Ectodermal cell (in vitro differentiated cells): ENCODE results near the gene MTNR1B. TPM values are rescaled to one million over a fixed set of nuclear protein-coding genes. Genes with fewer than 3 reads are reported as not detected.

Source experiments
- H3K27ac ChIP-seq: 2 replicates; pipeline ENCODE4 v1.7.0; 2013; ENCODE audit warnings: mild to moderate bottlenecking, low read depth, low read length; ENCODE audit not compliant: insufficient read depth, poor library complexity, severe bottlenecking
- H3K27me3 ChIP-seq: 2 replicates; pipeline ENCODE4 v1.7.0; 2013; ENCODE audit warnings: mild to moderate bottlenecking, low read length; ENCODE audit not compliant: insufficient read depth, control insufficient read depth, poor library complexity, severe bottlenecking
- H3K36me3 ChIP-seq: one replicate; pipeline ENCODE4 v1.7.0; 2013; ENCODE audit warnings: low read length; ENCODE audit not compliant: control insufficient read depth, insufficient read depth
- H3K4me1 ChIP-seq: one replicate; pipeline ENCODE4 v1.7.0; 2013; ENCODE audit warnings: low read length; ENCODE audit not compliant: control insufficient read depth, insufficient read depth
- H3K4me3 ChIP-seq: 2 replicates; pipeline ENCODE4 v1.7.0; 2013; ENCODE audit warnings: low read depth, low read length, control low read depth; ENCODE audit not compliant: insufficient read depth
- H3K9me3 ChIP-seq: 2 replicates; pipeline ENCODE4 v1.7.0; 2013; ENCODE audit warnings: mild to moderate bottlenecking, low read length, moderate library complexity; ENCODE audit not compliant: control insufficient read depth
- WGBS, 2 experiments: methylation state at CpG; one replicate each; pipeline ENCODE4 v1.1.7; 2013; ENCODE audit warnings: missing lambda C conversion rate in 2 of 2; 5-methylcytosine and 5-hydroxymethylcytosine counted together
- polyA plus RNA-seq, 4 experiments: library from polyadenylated mRNA; stranded (reverse); fragments of 50-300 nt; gene quantifications; one replicate each; pipeline ENCODE4 v1.2.3, GENCODE V29; 2013

The MTNR1B gene
- polyA plus RNA-seq (2013, experiment 1 of 4): not detected
- not detected for polyA plus RNA-seq (2013, experiment 2 of 4)
- polyA plus RNA-seq (2013, experiment 3 of 4): not detected
- not detected for polyA plus RNA-seq (2013, experiment 4 of 4)

- peak within 1 kb of the TSS; percentile 31 for H3K4me3 ChIP-seq
- 40 to 42% methylated on average over 58 of the region's 58 CpGs for WGBS, 2 experiments
- H3K9me3 ChIP-seq: no peaks in the 10 kb centered on the region
- H3K4me1 ChIP-seq: no peaks in the 10 kb centered on the region
- H3K27ac ChIP-seq: no peak within 1 kb of the TSS
- H3K36me3 ChIP-seq: no peaks in the 10 kb centered on the region
- H3K27me3 ChIP-seq: peaks cover 29% of the 10 kb centered on the region
Measured at GRCh38 chr11:92969634-92970347, at the start of gene MTNR1B. MTNR1B (plus strand) TSS chr11:92969651; CDS start chr11:92969726, 75 bp downstream.

GRCh38 chr11:92920331-92920730, 49.1 kb upstream of the MTNR1B start:
- no peaks in the 10 kb centered on the region for H3K4me1 ChIP-seq
- H3K36me3 ChIP-seq: no peaks in the 10 kb centered on the region
- no peak overlapping the region for H3K27ac ChIP-seq
- no peaks in the 10 kb centered on the region for H3K27me3 ChIP-seq
- no peaks in the 10 kb centered on the region for H3K9me3 ChIP-seq
- WGBS, 2 experiments: 94 to 95% methylated on average over 2 of the region's 2 CpGs
- H3K4me3 ChIP-seq: no peak overlapping the region

DNA sequence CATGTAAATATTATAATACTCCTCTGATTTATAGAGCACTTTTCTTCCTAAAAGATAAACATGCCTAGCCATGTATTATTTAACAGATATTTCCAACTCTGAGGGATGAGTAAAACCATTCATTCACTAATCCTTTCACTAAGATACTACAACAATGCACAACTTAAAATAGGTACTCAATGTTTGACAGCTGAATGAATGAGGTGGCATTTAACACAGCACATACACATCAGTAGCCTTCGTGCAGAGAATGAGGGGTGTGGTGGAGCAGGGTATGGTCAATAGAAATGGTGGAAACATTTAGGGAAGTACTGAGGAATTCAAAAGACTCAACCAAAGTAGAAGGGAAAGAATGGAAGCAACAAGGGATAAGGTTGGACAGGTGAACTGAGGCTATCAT, 46.7 kb upstream of the MTNR1B start:
- 73 to 100% methylated on average over 1 of the region's 1 CpG for WGBS, 2 experiments
- Histone ChIP-seq H3K27ac (no peak overlapping the region), H3K4me1 (no peaks in the 10 kb centered on the region), H3K27me3 (no peaks in the 10 kb centered on the region), H3K36me3 (no peaks in the 10 kb centered on the region), H3K4me3 (no peak overlapping the region), H3K9me3 (peaks cover 2% of the 10 kb centered on the region)

- 93 to 94% methylated on average over 3 of the region's 3 CpGs for WGBS, 2 experiments
- Histone ChIP-seq H3K4me3 (no peak overlapping the region), H3K27me3 (no peaks in the 10 kb centered on the region), H3K36me3 (no peaks in the 10 kb centered on the region), H3K27ac (no peak overlapping the region), H3K9me3 (peaks cover 2% of the 10 kb centered on the region), H3K4me1 (no peaks in the 10 kb centered on the region)
Measured at GRCh38 chr11:92929246-92929645, 40.2 kb upstream of the MTNR1B start.

GRCh38 chr11:92929653-92930052, 39.8 kb upstream of the MTNR1B start:
- H3K36me3 ChIP-seq: no peaks in the 10 kb centered on the region
- no peak overlapping the region for H3K4me3 ChIP-seq
- H3K4me1 ChIP-seq: no peaks in the 10 kb centered on the region
- WGBS, 2 experiments: 85 to 94% methylated on average over 11 of the region's 11 CpGs
- H3K27me3 ChIP-seq: no peaks in the 10 kb centered on the region
- H3K9me3 ChIP-seq: peaks cover 2% of the 10 kb centered on the region
- H3K27ac ChIP-seq: no peak overlapping the region

DNA sequence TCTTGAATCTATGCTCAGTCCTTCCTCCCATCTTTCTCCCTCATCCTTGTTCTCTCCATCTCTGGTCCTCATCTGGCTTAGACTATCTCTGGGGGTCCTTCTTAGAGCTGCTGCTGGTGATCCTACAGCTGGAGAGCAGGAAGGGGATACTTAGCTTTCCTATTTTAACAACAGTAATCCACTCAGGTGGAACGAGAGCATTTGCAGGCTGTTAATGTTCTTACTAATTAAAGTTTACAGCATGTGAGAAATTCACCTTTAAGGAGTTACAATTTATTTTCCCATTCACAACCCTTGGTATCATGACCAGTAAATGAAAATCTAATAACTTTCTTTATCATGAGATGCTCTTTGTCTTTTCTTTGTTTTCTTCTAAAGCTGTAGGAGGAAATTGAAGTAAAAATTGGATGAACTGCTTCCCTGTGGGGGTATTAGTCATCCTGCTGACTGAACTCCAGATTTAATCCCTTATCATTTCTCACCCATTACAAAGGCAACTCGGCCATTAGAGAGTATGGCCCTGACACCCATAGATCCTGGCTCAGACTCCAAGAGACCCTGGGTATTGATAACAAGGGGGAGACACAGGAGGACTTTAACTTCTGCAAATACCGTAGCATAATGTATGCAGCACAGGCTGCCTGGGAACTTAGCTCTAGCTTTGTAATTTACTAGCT, 37.6 kb upstream of the MTNR1B start:
- H3K4me1 ChIP-seq: no peaks in the 10 kb centered on the region
- no peaks in the 10 kb centered on the region for H3K9me3 ChIP-seq
- 83 to 88% methylated on average over 2 to 3 of the region's 3 CpGs for WGBS, 2 experiments
- H3K27me3 ChIP-seq: no peaks in the 10 kb centered on the region
- H3K27ac ChIP-seq: no peak overlapping the region
- H3K4me3 ChIP-seq: no peak overlapping the region
- no peaks in the 10 kb centered on the region for H3K36me3 ChIP-seq

DNA sequence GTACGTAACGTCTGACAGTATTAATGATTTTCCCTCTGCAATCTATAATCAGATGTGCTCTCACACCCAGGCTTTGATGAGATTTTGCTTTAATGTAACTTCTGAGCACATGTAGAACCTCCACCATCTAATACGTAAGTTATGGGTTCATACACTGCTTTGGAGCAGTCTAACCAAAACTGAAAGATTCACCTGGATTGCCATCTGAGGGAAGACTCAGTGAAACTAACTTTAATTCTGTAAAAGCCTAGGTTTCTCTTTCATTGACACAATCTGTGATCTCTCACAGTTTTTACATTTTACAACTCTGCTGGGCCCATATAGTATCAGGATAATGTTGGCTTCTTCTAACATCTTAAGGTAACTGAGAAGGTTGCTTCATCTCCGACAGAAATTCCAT, 30.1 kb upstream of the MTNR1B start:
- Histone ChIP-seq H3K27me3 (no peaks in the 10 kb centered on the region), H3K9me3 (no peaks in the 10 kb centered on the region), H3K4me3 (no peak overlapping the region), H3K4me1 (no peaks in the 10 kb centered on the region), H3K36me3 (no peaks in the 10 kb centered on the region), H3K27ac (no peak overlapping the region)
- 91 to 95% methylated on average over 4 of the region's 4 CpGs for WGBS, 2 experiments

GRCh38 chr11:92941676-92942571, 27.5 kb upstream of the MTNR1B start:
- WGBS, 2 experiments: 49 to 53% methylated on average over 12 of the region's 12 CpGs
- H3K4me3 ChIP-seq: no peak overlapping the region
- H3K36me3 ChIP-seq: no peaks in the 10 kb centered on the region
- no peaks in the 10 kb centered on the region for H3K9me3 ChIP-seq
- H3K4me1 ChIP-seq: no peaks in the 10 kb centered on the region
- no peak overlapping the region for H3K27ac ChIP-seq
- H3K27me3 ChIP-seq: no peaks in the 10 kb centered on the region

DNA sequence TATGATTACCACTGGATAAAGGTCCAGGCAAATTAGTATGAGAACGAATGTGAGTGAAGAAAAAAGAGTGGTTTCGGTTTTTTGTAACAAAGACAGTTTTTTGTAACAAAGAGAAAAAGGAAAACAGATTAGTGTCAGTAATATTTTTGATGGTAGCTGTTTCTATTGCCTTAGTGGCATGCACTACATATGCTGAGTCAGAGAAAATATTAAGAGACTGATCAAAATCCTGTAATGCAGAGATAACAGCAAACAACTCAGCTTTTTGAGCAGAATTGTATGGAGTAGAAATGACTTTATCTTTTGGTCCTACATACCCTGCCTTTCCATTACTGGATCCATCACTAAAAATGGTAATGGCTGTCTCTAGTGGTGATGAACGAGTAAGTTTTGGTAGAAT, 22.7 kb upstream of the MTNR1B start:
- H3K4me1 ChIP-seq: no peaks in the 10 kb centered on the region
- no peak overlapping the region for H3K27ac ChIP-seq
- H3K9me3 ChIP-seq: no peaks in the 10 kb centered on the region
- no peak overlapping the region for H3K4me3 ChIP-seq
- no peaks in the 10 kb centered on the region for H3K36me3 ChIP-seq
- no peaks in the 10 kb centered on the region for H3K27me3 ChIP-seq
- WGBS, 2 experiments: 91 to 94% methylated on average over 3 of the region's 3 CpGs

DNA sequence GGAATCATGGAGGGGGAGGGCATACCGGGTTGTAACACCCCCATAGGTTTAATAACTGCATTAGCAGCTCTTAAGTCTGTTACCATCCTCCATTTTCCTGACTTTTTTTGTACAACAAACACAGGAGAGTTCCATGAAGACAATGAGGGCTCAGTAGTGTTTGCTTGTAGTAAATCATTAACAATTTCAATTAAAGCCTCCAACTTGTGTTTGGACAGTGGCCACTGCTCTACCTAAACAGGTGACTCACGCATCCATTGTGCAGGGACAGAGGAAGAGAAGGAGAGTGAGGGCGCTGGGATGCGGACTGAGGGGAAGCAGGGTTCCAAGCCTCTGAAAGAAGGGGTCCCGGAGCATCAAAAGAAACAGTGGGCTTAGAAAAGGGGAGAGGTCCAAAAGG, 21.3 kb upstream of the MTNR1B start:
- no peaks in the 10 kb centered on the region for H3K27me3 ChIP-seq
- 96 to 98% methylated on average over 5 of the region's 5 CpGs for WGBS, 2 experiments
- no peak overlapping the region for H3K27ac ChIP-seq

More for the DNA sequence above, 21.3 kb upstream of the MTNR1B start:
- no peaks in the 10 kb centered on the region for H3K36me3 ChIP-seq
- H3K9me3 ChIP-seq: no peaks in the 10 kb centered on the region
- no peak overlapping the region for H3K4me3 ChIP-seq
- no peaks in the 10 kb centered on the region for H3K4me1 ChIP-seq
